ENCODE measurements around the gene GSC2. TPM values are rescaled to one million over a fixed set of nuclear protein-coding genes. Genes with fewer than 3 reads are reported as not detected.
"Not testable (repeated sequence)": the region's sequence is repeated elsewhere in the genome, so short reads cannot be mapped to it uniquely, and the experiment has no call there.

GSC2 gene
- total RNA-seq, 1 donor from 2014 or later: not detected

GRCh38 chr22:19164425-19164824 is 14.3 kb upstream of the GSC2 start:
- TF ChIP-seq CTCF (IDR thresholded peaks at IDR 0.05; ENCODE audit: insufficient read depth, low read length, severe bottlenecking): no peak

GRCh38 chr22:19158649-19159048 is 8.6 kb upstream of the GSC2 start:
- H3K27me3 ChIP-seq (ENCODE audit: control insufficient read depth, insufficient read depth, low read length); H3K36me3 ChIP-seq (ENCODE audit: control insufficient read depth, insufficient read depth, low read length); H3K4me3 ChIP-seq (ENCODE audit: low read depth, low read length); FAIRE-seq; DNase-seq (ENCODE audit: low read depth): not testable (repeated sequence)

More at GRCh38 chr22:19164425-19164824, 14.3 kb upstream of the GSC2 start:
- no peak overlapping the region for H3K4me3 ChIP-seq (ENCODE audit: low read depth, low read length)
- no peaks in the 10 kb centered on the region for H3K36me3 ChIP-seq (ENCODE audit: control insufficient read depth, insufficient read depth, low read length)
- DNase-seq (ENCODE audit: low read depth) (no peak), FAIRE-seq (no peak)
- peaks cover 18% of the 10 kb centered on the region for H3K27me3 ChIP-seq (ENCODE audit: control insufficient read depth, insufficient read depth, low read length)

DNA sequence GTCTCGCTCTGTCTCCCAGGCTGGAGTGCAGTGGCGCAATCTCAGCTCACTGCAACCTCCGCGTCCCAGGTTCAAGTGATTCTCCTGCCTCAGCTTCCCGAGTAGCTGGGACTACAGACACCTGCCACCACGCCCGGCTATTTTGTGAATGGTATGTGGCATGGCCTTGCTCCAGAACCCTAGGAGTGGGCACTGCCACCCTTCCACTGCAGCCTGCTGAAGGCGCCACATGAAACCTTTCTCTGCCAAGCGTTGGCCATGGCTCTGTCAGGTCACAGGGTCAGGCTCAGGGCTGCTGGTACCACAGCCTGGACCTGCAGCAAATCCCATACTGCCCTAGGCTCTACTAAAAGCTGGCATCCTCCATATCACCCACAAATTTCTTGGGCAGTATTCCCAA is 6.0 kb upstream of the GSC2 start:
- FAIRE-seq; H3K4me3 ChIP-seq (ENCODE audit: low read depth, low read length); H3K36me3 ChIP-seq (ENCODE audit: control insufficient read depth, insufficient read depth, low read length); DNase-seq (ENCODE audit: low read depth): not testable (repeated sequence)
- peaks cover 16% of the 10 kb centered on the region for H3K27me3 ChIP-seq (ENCODE audit: control insufficient read depth, insufficient read depth, low read length)

DNA sequence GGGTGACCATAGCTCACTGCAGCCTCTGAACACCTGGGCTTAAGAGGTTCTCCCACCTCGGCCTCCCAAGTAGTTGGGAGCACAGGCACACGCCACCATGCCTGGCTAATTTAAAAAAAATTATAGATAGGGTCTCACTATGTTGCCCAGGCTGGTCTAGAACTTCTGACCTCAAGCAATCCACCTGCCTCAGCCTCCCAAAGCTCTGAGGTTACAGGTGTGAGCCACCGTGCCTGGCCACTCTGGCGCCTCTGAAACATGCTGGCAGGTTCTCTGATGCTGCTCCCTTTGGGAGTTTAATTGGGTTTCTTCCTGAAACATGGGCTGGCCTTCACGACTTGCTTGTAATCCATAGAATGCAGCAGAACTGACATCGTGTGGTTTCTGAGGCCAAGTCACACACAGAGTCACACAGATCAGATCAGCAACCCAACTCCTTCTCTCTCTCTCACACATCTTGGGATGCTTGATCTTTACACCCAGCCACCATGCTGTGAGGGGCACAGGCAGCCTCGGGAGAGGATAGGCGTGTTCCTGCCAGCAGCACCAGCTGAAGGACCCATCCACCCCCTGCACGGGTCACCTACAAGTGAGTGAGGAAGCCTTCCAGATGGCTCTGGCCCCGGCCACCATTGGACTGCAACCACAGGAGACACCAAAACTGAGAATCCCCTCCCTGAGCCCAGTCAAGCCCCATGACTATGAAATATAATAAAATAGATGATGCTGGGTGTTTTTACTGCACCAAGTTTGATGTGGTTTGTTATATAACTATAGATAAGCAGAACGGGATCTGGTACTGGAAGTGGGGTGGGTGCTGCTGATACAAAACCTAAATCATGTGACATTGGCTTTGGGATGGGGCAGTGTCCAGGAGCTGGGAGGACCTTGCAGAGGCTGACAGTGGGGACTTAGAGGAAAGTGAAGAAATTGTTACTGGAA is 3.1 kb upstream of the GSC2 start:
- FAIRE-seq (peak; percentile 76), DNase-seq (ENCODE audit: low read depth) (no peak)
- no peak overlapping the region for H3K4me3 ChIP-seq (ENCODE audit: low read depth, low read length)
- H3K27me3 ChIP-seq (ENCODE audit: control insufficient read depth, insufficient read depth, low read length): peaks cover 36% of the 10 kb centered on the region
- TF ChIP-seq CTCF (IDR thresholded peaks at IDR 0.05; ENCODE audit: insufficient read depth, low read length, severe bottlenecking): no peak
- no peaks in the 10 kb centered on the region for H3K36me3 ChIP-seq (ENCODE audit: control insufficient read depth, insufficient read depth, low read length)

DNA sequence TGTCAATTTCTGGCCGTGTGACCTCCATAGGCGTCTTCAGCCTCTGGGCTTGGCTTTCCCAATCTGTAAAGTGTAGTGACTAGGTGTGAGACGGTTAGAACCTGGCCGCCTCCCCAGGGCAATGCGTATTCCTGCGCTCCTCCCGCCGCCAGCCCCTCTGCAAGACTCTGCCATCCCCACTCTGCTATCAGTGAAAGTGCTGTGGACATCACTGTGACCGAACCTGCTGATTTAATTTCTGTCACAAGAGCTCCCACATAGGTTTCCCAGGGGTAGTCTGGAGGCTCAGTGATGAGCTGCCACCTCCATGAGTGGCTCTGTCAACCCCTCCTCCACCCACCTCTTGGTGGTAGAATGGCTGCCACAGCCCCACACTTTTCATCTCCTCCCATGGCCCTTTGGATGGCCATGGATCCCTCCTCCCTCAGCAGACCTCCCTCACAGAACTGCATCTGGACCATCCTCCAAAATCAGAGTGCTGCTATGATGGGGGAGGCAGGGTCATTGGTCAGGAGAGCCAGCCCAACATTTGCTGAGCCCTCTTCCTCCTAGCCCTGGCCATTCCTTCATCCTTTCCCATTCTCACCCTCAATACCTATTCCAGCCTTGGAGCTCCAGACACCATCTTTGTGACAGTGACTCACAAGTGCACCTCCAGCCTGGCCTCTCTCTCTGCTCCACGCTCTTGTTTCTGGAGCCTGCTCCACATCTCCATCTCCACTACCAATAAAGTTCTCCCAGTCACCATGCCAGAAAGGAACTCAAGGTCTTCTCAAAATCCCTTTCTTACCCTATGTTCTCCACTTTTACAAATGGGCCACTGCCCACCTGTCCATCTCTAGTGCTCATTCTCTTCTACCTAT is 1.5 kb upstream of the GSC2 start:
- Histone ChIP-seq H3K36me3 (ENCODE audit: control insufficient read depth, insufficient read depth, low read length) (no peaks in the 10 kb centered on the region), H3K27me3 (ENCODE audit: control insufficient read depth, insufficient read depth, low read length) (peaks cover 48% of the 10 kb centered on the region), H3K4me3 (ENCODE audit: low read depth, low read length) (no peak overlapping the region)
- DNase-seq (ENCODE audit: low read depth): no peak
- TF ChIP-seq CTCF (IDR thresholded peaks at IDR 0.05; ENCODE audit: insufficient read depth, low read length, severe bottlenecking): no peak
- FAIRE-seq: no peak

DNA sequence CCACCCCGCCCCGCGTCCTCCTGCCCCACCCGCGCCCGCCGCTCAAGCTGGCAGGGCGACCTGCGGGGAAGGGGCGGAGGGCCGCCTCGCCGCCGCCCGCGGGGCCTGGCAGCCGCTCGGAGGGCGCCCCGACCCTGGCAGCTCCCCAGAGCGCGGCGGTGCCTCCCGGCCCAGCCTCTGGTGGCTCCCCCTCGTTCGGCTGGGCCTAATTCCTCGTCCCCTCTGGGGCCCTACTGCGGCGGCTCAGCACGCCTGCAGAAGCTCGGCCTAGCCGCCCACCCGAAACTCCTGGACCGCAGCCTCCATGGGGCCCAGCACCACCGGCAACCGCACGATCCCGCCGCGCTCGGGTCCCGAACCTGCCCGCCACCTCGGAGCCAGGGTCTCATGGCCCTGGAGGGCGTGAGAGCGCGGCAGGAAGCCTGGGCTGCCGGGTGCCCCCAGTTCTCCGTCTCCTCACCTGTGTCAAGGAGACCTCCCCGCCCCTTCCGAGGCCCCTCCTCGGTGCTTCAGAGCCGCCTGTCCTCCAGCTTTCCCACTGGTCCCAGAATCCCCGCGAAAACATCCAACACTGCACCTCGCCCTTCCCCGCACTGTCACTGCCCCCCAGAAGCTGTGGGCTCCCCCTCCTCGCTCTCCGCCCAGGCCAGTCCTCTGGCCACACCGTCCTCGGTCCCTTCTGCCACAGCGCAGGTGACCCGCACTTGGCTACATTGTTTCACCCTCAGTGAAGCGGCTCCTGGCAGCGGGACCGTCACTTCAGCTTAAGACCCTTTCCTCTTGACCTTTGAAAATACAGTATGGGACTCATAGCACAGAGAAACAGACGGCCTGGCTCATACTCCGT is 613 bp upstream of the GSC2 start:
- Histone ChIP-seq H3K36me3 (ENCODE audit: control insufficient read depth, insufficient read depth, low read length) (no peaks in the 10 kb centered on the region), H3K27me3 (ENCODE audit: control insufficient read depth, insufficient read depth, low read length) (peaks cover 48% of the 10 kb centered on the region), H3K4me3 (ENCODE audit: low read depth, low read length) (no peak overlapping the region)
- no peak for TF ChIP-seq CTCF (IDR thresholded peaks at IDR 0.05; ENCODE audit: insufficient read depth, low read length, severe bottlenecking)
- no peak for DNase-seq (ENCODE audit: low read depth)
- FAIRE-seq: no peak
